Measurements from ENCODE around the gene FOXL1. TPM values are rescaled to one million over a fixed set of nuclear protein-coding genes. Genes with fewer than 3 reads are reported as not detected.
A peak's percentile ranks its signal among the peaks of the same experiment; 100 is the strongest.
"Not testable (repeated sequence)": the region's sequence is repeated elsewhere in the genome, so short reads cannot be mapped to it uniquely, and the experiment has no call there.

FOXL1 gene
- total and polyA plus RNA-seq, 12 donors = 0.18 to 2.1 (median 0.69) TPM

DNA sequence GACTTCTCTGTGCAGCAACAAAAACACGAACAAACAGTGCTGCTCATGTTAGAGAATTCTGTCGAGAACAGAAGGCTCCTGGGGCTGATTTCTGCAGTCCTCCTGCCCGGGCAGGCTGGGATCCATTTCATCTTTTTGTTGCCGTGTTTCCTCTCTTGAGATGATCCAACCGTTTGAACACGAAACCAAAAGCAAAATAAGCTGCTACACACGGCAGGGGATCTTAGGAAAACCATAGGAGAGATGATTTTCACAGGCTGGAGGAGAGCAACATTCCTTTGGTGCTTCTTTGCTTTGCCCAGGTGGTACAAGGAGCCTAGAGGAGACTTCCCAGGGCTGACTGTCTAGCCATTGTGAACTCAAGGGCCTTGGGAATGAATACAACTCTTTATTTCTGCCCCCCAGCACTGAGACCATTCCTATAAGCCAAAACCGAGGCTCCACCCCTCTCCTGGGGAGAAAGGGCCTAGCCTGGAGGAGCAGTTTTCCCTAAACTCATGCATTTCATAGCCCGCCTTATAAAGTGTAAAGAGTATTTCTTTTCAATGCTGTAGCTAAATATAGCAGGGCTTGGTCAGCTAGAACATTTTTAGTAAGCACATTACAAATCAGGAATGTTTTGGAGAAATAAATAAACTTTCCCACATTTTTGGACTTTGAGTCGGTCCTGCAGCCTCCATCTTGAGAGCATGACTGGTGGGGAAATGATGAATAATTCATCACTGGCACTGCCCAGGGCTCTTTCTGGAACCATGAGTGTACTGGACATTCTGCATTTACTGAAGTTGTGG lies 7.7 kb downstream of the FOXL1 start:
- Histone ChIP-seq H3K36me3 (replicated peaks in 1 of 2) (no peaks in the 10 kb centered on the region), H3K9me3 (replicated peaks in 1 of 3) (no peaks in the 10 kb centered on the region), H3K27ac (peak overlapping the region in 2 of 5 donors; percentile 55 to 65), H3K4me3 (no peak overlapping the region), H3K27me3 (peaks cover 7% of the 10 kb centered on the region), H3K4me1 (replicated peaks in 1 of 2) (peaks cover 0 to 4% of the 10 kb centered on the region in 2 donors)
- TF ChIP-seq CTCF (IDR thresholded peaks at IDR 0.05) (no peak), POLR2A (IDR thresholded peaks at IDR 0.05) (no peak)
- intact Hi-C loops (cut with DNase I) = no loop called here
- peak in 1 of 7 donors; percentile 17 for DNase-seq
- WGBS, 4 donors = 54 to 75% (median 67%) methylated on average over 9 to 10 of the region's 10 CpGs

GRCh38 chr16:86587487-86587886 lies 9.1 kb downstream of the FOXL1 start:
- WGBS, 4 donors = 87 to 93% (median 89%) methylated on average over 3 of the region's 3 CpGs
- Histone ChIP-seq H3K36me3 (replicated peaks in 1 of 2) (no peaks in the 10 kb centered on the region), H3K4me3 (no peak overlapping the region), H3K4me1 (replicated peaks in 1 of 2) (peaks cover 0 to 4% of the 10 kb centered on the region in 2 donors), H3K9me3 (replicated peaks in 1 of 3) (no peaks in the 10 kb centered on the region), H3K27me3 (peaks cover 3% of the 10 kb centered on the region), H3K27ac (no peak overlapping the region)
- intact Hi-C loops (cut with DNase I) = no loop called here
- DNase-seq = no peak
- TF ChIP-seq POLR2A (IDR thresholded peaks at IDR 0.05) = no peak
- no peak for TF ChIP-seq CTCF (IDR thresholded peaks at IDR 0.05)

GRCh38 chr16:86587955-86588354 lies 9.6 kb downstream of the FOXL1 start:
- H3K9me3 ChIP-seq (replicated peaks in 1 of 3); H3K36me3 ChIP-seq (replicated peaks in 1 of 2); H3K27me3 ChIP-seq; H3K4me3 ChIP-seq; H3K27ac ChIP-seq; H3K4me1 ChIP-seq (replicated peaks in 1 of 2); intact Hi-C loops (cut with DNase I); DNase-seq: not testable (repeated sequence)
- 87 to 89% (median 88%) methylated on average over 3 of the region's 3 CpGs for WGBS, 4 donors

DNA sequence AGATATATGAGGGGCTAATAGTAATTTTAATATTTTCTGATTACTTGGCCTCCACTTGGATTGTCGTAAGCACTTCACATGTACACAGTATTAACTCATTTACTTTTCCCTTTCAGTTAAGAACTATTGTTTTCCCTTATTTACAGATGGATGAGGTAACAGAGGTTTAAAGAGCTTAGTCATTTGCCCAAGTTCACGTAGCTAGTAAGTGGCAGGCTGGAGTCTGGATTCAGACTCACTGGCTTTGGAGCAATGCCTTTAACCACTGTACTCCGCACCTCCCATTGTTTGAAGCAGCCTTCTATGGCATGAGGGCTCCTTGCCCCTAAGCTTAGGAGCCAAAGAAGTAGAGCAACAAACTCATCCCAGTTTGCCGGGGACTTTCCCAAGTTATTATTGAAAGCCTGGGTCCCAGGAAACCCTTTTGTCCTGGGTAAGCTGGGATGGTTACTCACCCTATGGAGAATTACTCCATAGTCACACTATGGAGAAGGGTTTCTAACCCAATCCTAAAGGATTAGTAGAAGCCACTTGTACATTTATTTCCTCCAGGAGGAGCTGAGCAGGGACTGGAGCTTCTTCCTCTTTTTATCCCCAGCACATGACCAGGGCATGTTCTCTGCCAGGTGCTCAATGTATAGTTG lies 12.3 kb downstream of the FOXL1 start:
- TF ChIP-seq POLR2A (IDR thresholded peaks at IDR 0.05) (no peak), CTCF (IDR thresholded peaks at IDR 0.05) (no peak)
- Histone ChIP-seq H3K27me3 (peaks cover 3% of the 10 kb centered on the region), H3K27ac (no peak overlapping the region), H3K4me1 (replicated peaks in 1 of 2) (no peaks in the 10 kb centered on the region), H3K4me3 (no peak overlapping the region), H3K9me3 (replicated peaks in 1 of 3) (no peaks in the 10 kb centered on the region), H3K36me3 (replicated peaks in 1 of 2) (no peaks in the 10 kb centered on the region)
- DNase-seq = peak in 1 of 7 donors; percentile 5
- intact Hi-C loops (cut with DNase I) = no loop called here
- WGBS, 4 donors = 72 to 83% (median 81%) methylated on average over 3 to 4 of the region's 4 CpGs
